ENCODE results near the gene LRRC75B.

LRRC75B gene

GRCh38 chr22:24541681-24542515 lies 51.0 kb downstream of the LRRC75B start:
- no peaks in the 10 kb centered on the region for H3K9me3 ChIP-seq (ENCODE audit: control insufficient read depth, insufficient read depth, low read length)
- peaks cover 8% of the 10 kb centered on the region; the same call in 1 of the 2 replicates for H3K36me3 ChIP-seq (ENCODE audit: insufficient read depth, low read length)
- no peaks in the 10 kb centered on the region for H3K4me1 ChIP-seq (ENCODE audit: insufficient read depth, low read length)
- H3K9ac ChIP-seq (ENCODE audit: low read depth, low read length), result no peak overlapping the region

- no peak overlapping the region for H3K9ac ChIP-seq (ENCODE audit: low read depth, low read length)
- H3K4me1 ChIP-seq (ENCODE audit: insufficient read depth, low read length), result no peaks in the 10 kb centered on the region
- no peaks in the 10 kb centered on the region for H3K9me3 ChIP-seq (ENCODE audit: control insufficient read depth, insufficient read depth, low read length)
- H3K36me3 ChIP-seq (ENCODE audit: insufficient read depth, low read length), result peaks cover 5% of the 10 kb centered on the region; the same call in 1 of the 2 replicates
Observed at GRCh38 chr22:24540470-24540869, 52.4 kb downstream of the LRRC75B start.

GRCh38 chr22:24536089-24536488 lies 56.8 kb downstream of the LRRC75B start:
- no peaks in the 10 kb centered on the region for H3K9me3 ChIP-seq (ENCODE audit: control insufficient read depth, insufficient read depth, low read length)
- no peaks in the 10 kb centered on the region for H3K36me3 ChIP-seq (ENCODE audit: insufficient read depth, low read length)
- H3K4me1 ChIP-seq (ENCODE audit: insufficient read depth, low read length), result no peaks in the 10 kb centered on the region
- no peak overlapping the region for H3K9ac ChIP-seq (ENCODE audit: low read depth, low read length)

Data from ES-I3 (cell line).